Kidney (tissue), 14 donors: ENCODE data around the gene LTA4H. TPM values are rescaled to one million over a fixed set of nuclear protein-coding genes. Genes with fewer than 3 reads are reported as not detected.

Experiments
- DNase-seq, 5 donors: peaks; one replicate each; pipeline ENCODE4 v3.0.0-alpha.2; 2013 to 2020
- FAIRE-seq: peaks from 2 replicates; lab custom pipeline; 2012; peaks lifted over from hg19 to GRCh38; lab: Jason Lieb, UNC
- H3K27ac ChIP-seq, 2 donors: one replicate each; pipeline ENCODE4 v1.7.0; 2013; ENCODE audit warnings: low read depth in 2 of 2, low read length in 2 of 2, inconsistent platforms in 1 of 2
- H3K27me3 ChIP-seq: one replicate; pipeline ENCODE4 v1.7.1; 2013; ENCODE audit warnings: low read length, inconsistent platforms; ENCODE audit not compliant: control insufficient read depth, insufficient read depth
- H3K36me3 ChIP-seq, 3 donors: one replicate each; pipeline versions ENCODE4 v1.7.0 to v1.7.1; 2013; ENCODE audit warnings: low read length in 3 of 3, control low read depth in 1 of 3, inconsistent platforms in 1 of 3; ENCODE audit not compliant: insufficient read depth in 3 of 3, control insufficient read depth in 2 of 3
- H3K4me1 ChIP-seq, 3 donors: one replicate each; pipeline versions ENCODE4 v1.7.0 to v1.7.1; 2013; ENCODE audit warnings: low read length in 3 of 3, inconsistent platforms in 1 of 3, low read depth in 1 of 3; ENCODE audit not compliant: control insufficient read depth in 2 of 3, insufficient read depth in 2 of 3
- H3K4me3 ChIP-seq, 3 donors: one replicate each; pipeline versions ENCODE4 v1.7.0 to v1.8.1; 2013; ENCODE audit warnings: low read length in 3 of 3, control low read depth in 1 of 3, inconsistent platforms in 1 of 3
- H3K9ac ChIP-seq, 3 donors: one replicate each; pipeline versions ENCODE4 v1.7.0 to v1.7.1; 2013; ENCODE audit warnings: low read length in 3 of 3, control low read depth in 1 of 3, inconsistent platforms in 1 of 3
- H3K9me3 ChIP-seq, 3 donors: one replicate each; pipeline versions ENCODE4 v1.7.0 to v1.7.1; 2013; ENCODE audit warnings: low read length in 3 of 3, control low read depth in 1 of 3, inconsistent platforms in 1 of 3; ENCODE audit not compliant: control insufficient read depth in 2 of 3, insufficient read depth in 1 of 3
- CTCF ChIP-seq: IDR thresholded peaks from 3 replicates; pipeline ENCODE4 v1.5.1; 2012; ENCODE audit warnings: mild to moderate bottlenecking, moderate library complexity, borderline replicate concordance; ENCODE audit not compliant: insufficient read depth; ENCODE audit errors: extremely low read depth
- intact Hi-C: fragments of 100-400 bp; cut with DNase I; formaldehyde crosslinking; loops from one replicate; pipeline ENCODE4 v1.11.1; 2022
- polyA plus RNA-seq: library from polyadenylated mRNA; stranded (reverse); fragments of 350-450 nt; fragmentation: Illumina TruSeq; extraction: RNeasy Lipid Tissue Mini Kit (QIAGEN cat#74804); gene quantifications from one replicate; pipeline ENCODE4 v1.2.3, GENCODE V29; 2014; ENCODE audit warnings: low read depth, low replicate concordance; ENCODE audit not compliant: insufficient read depth
- total RNA-seq: library from RNA; stranded (reverse); fragmentation: NEBNext Ultra II Directional; extraction: Animal tissue kit (Norgen Biotek cat#: 25700); gene quantifications from one replicate; pipeline ENCODE4 v1.2.1, GENCODE V29; 2021
- donor health status: control.
- donor health status: control.
- donor health status: control.
- donor health status: control.
- donor health status: control.
- donor health status: DM: yes; HTN: yes; CAD: no.
- donor health status: Normal renal cell carcinoma (clear cell type).

LTA4H gene
- total and polyA plus RNA-seq, 2 donors from 2014 or later = 56.5 to 57.4 TPM

- intact Hi-C loops = no loop called here
- Histone ChIP-seq H3K27ac (no peak overlapping the region), H3K27me3 (no peaks in the 10 kb centered on the region), H3K4me3 (no peak overlapping the region), H3K9ac (no peak overlapping the region), H3K4me1 (no peaks in the 10 kb centered on the region), H3K36me3 (no peaks in the 10 kb centered on the region), H3K9me3 (no peaks in the 10 kb centered on the region)
- FAIRE-seq (no peak), DNase-seq (peak in 2 of 5 donors; percentile 23 to 34)
- no peak for TF ChIP-seq CTCF
These were observed 35.4 kb upstream of the LTA4H start for GRCh38 chr12:96070670-96071279.

- no peak for FAIRE-seq
- no peak for DNase-seq
These were observed 34.3 kb upstream of the LTA4H start for GRCh38 chr12:96069511-96070231.

GRCh38 chr12:96068636-96069035 is 33.2 kb upstream of the LTA4H start:
- FAIRE-seq = no peak
- H3K4me3 ChIP-seq = no peak overlapping the region
- H3K4me1 ChIP-seq = no peaks in the 10 kb centered on the region
- H3K36me3 ChIP-seq = no peaks in the 10 kb centered on the region
- no peaks in the 10 kb centered on the region for H3K27me3 ChIP-seq
- intact Hi-C loops = loop anchor here (10.0 kb wide), 1 partner anchor 146 kb away; no protein-coding TSS in a partner anchor
- no peak for TF ChIP-seq CTCF
- no peaks in the 10 kb centered on the region for H3K9me3 ChIP-seq
- H3K9ac ChIP-seq = no peak overlapping the region
- no peak for DNase-seq
- H3K27ac ChIP-seq = no peak overlapping the region

More at GRCh38 chr12:96069511-96070231, 34.3 kb upstream of the LTA4H start:
- Histone ChIP-seq H3K36me3 (no peaks in the 10 kb centered on the region), H3K4me3 (no peak overlapping the region), H3K9me3 (no peaks in the 10 kb centered on the region), H3K9ac (no peak overlapping the region), H3K4me1 (no peaks in the 10 kb centered on the region), H3K27ac (no peak overlapping the region), H3K27me3 (no peaks in the 10 kb centered on the region)
- intact Hi-C loops = loop anchor here (10.0 kb wide), 1 partner anchor 145 kb away; no protein-coding TSS in a partner anchor
- no peak for TF ChIP-seq CTCF
